NCI-H2196 (cell line): ENCODE measurements around the gene KRTAP5-6.

Experiments used
- DNase-seq: peaks from one replicate; lab custom pipeline; 2025; ENCODE audit not compliant: unreplicated experiment; lab: John Stamatoyannopoulos, UW

Gene KRTAP5-6

GRCh38 chr11:1701091-1701807 lies 4.3 kb downstream of the KRTAP5-6 start:
- no peak for DNase-seq

- no peak for DNase-seq
Observed at GRCh38 chr11:1702506-1702905, 5.5 kb downstream of the KRTAP5-6 start.

GRCh38 chr11:1703146-1703545 lies 6.2 kb downstream of the KRTAP5-6 start:
- no peak for DNase-seq

- DNase-seq: no peak
Observed at GRCh38 chr11:1705126-1706052, 8.4 kb downstream of the KRTAP5-6 start.

GRCh38 chr11:1706634-1707400 lies 9.8 kb downstream of the KRTAP5-6 start:
- DNase-seq: peak; percentile 23

- DNase-seq: no peak
Observed at GRCh38 chr11:1707751-1708150, 10.8 kb downstream of the KRTAP5-6 start.

- DNase-seq: no peak
Observed at GRCh38 chr11:1708716-1709115, 11.7 kb downstream of the KRTAP5-6 start.

- no peak for DNase-seq
Observed at GRCh38 chr11:1714908-1715885, 18.2 kb downstream of the KRTAP5-6 start.

- DNase-seq: no peak
Observed at GRCh38 chr11:1717745-1718144, 20.8 kb downstream of the KRTAP5-6 start.

GRCh38 chr11:1718326-1718725 lies 21.3 kb downstream of the KRTAP5-6 start:
- DNase-seq: no peak

- no peak for DNase-seq
Observed at GRCh38 chr11:1719781-1720180, 22.8 kb downstream of the KRTAP5-6 start.

- DNase-seq: no peak
Observed at GRCh38 chr11:1727096-1727690, 30.2 kb downstream of the KRTAP5-6 start.

- no peak for DNase-seq
Observed at GRCh38 chr11:1727861-1728260, 30.9 kb downstream of the KRTAP5-6 start.

GRCh38 chr11:1728301-1728700 lies 31.3 kb downstream of the KRTAP5-6 start:
- DNase-seq: no peak

GRCh38 chr11:1728931-1729691 lies 32.1 kb downstream of the KRTAP5-6 start:
- DNase-seq: no peak

GRCh38 chr11:1729692-1730011 lies 32.7 kb downstream of the KRTAP5-6 start:
- no peak for DNase-seq

- DNase-seq: no peak
Observed at GRCh38 chr11:1730059-1730629, 33.1 kb downstream of the KRTAP5-6 start.

- DNase-seq: no peak
Observed at GRCh38 chr11:1731451-1732059, 34.6 kb downstream of the KRTAP5-6 start.
